A673 (cell line): Measurements from ENCODE around the gene MTR.

Experiments used
- CTCF ChIP-seq: fragments of 300-800, 200-600 bp; sonication (generic); conservative IDR thresholded peaks from 2 replicates; pipeline ENCODE4 v1.5.1; 2017; ENCODE audit warnings: low read depth, mild to moderate bottlenecking, antibody characterized with exemption, low read length, moderate library complexity, mixed read lengths
- EZH2 ChIP-seq: fragments of 200-600 bp; sonication (generic); IDR thresholded peaks from 2 replicates; pipeline ENCODE4 v1.6.1; 2017; ENCODE audit warnings: borderline replicate concordance, low read depth, mild to moderate bottlenecking, mixed read lengths, antibody characterized with exemption, low read length; ENCODE audit not compliant: poor library complexity, severe bottlenecking

- TF ChIP-seq CTCF, result no peak
- TF ChIP-seq EZH2, result no peak
These were observed 100.7 kb downstream of the MTR start for GRCh38 chr1:236895665-236896387.
